Neuron (in vitro differentiated cells): ENCODE results near the gene SLC25A26.

Source experiments
- H2AFZ ChIP-seq: one replicate; pipeline ENCODE4 v1.6.1; 2013; ENCODE audit warnings: low read depth, mild to moderate bottlenecking, inconsistent platforms, low read length, moderate library complexity
- H3K27me3 ChIP-seq: one replicate; pipeline ENCODE4 v1.6.1; 2013; ENCODE audit warnings: low read length; ENCODE audit not compliant: insufficient read depth
- H3K36me3 ChIP-seq: one replicate; pipeline ENCODE4 v1.6.1; 2013; ENCODE audit warnings: low read length; ENCODE audit not compliant: insufficient read depth
- H3K4me1 ChIP-seq: one replicate; pipeline ENCODE4 v1.6.1; 2013; ENCODE audit warnings: low read length; ENCODE audit not compliant: insufficient read depth
- H3K4me3 ChIP-seq: 2 replicates; pipeline ENCODE4 v1.5.1; 2013; ENCODE audit warnings: mild to moderate bottlenecking, low read length, moderate library complexity
- H3K9me3 ChIP-seq: one replicate; pipeline ENCODE4 v1.6.1; 2013; ENCODE audit warnings: low read length

The SLC25A26 gene

GRCh38 chr3:66401675-66402491 lies 181.1 kb downstream of the SLC25A26 start:
- Histone ChIP-seq H3K9me3 (no peaks in the 10 kb centered on the region), H3K4me3 (no peak overlapping the region), H2AFZ (no peak overlapping the region), H3K4me1 (peaks cover 34% of the 10 kb centered on the region), H3K36me3 (peaks cover 59% of the 10 kb centered on the region), H3K27me3 (no peaks in the 10 kb centered on the region)

- H2AFZ ChIP-seq: no peak overlapping the region
- H3K27me3 ChIP-seq: no peaks in the 10 kb centered on the region
- H3K4me1 ChIP-seq: peaks cover 34% of the 10 kb centered on the region
- peaks cover 59% of the 10 kb centered on the region for H3K36me3 ChIP-seq
- no peak overlapping the region for H3K4me3 ChIP-seq
- H3K9me3 ChIP-seq: no peaks in the 10 kb centered on the region
Observed at GRCh38 chr3:66402596-66403290, 181.9 kb downstream of the SLC25A26 start.

- no peak overlapping the region for H3K4me3 ChIP-seq
- peaks cover 34% of the 10 kb centered on the region for H3K4me1 ChIP-seq
- no peak overlapping the region for H2AFZ ChIP-seq
- no peaks in the 10 kb centered on the region for H3K27me3 ChIP-seq
- peaks cover 60% of the 10 kb centered on the region for H3K36me3 ChIP-seq
- no peaks in the 10 kb centered on the region for H3K9me3 ChIP-seq
Observed at GRCh38 chr3:66403323-66403990, 182.7 kb downstream of the SLC25A26 start.

GRCh38 chr3:66404197-66404596 lies 183.4 kb downstream of the SLC25A26 start:
- Histone ChIP-seq H3K36me3 (peaks cover 62% of the 10 kb centered on the region), H3K4me1 (peaks cover 34% of the 10 kb centered on the region), H2AFZ (no peak overlapping the region), H3K27me3 (no peaks in the 10 kb centered on the region), H3K9me3 (no peaks in the 10 kb centered on the region), H3K4me3 (no peak overlapping the region)

GRCh38 chr3:66404903-66405700 lies 184.3 kb downstream of the SLC25A26 start:
- H2AFZ ChIP-seq: no peak overlapping the region
- H3K27me3 ChIP-seq: no peaks in the 10 kb centered on the region
- peaks cover 31% of the 10 kb centered on the region for H3K4me1 ChIP-seq
- H3K4me3 ChIP-seq: no peak overlapping the region
- peaks cover 71% of the 10 kb centered on the region for H3K36me3 ChIP-seq
- no peaks in the 10 kb centered on the region for H3K9me3 ChIP-seq

- no peaks in the 10 kb centered on the region for H3K9me3 ChIP-seq
- H3K4me1 ChIP-seq: peaks cover 25% of the 10 kb centered on the region
- no peak overlapping the region for H3K4me3 ChIP-seq
- H3K36me3 ChIP-seq: peaks cover 77% of the 10 kb centered on the region
- H3K27me3 ChIP-seq: no peaks in the 10 kb centered on the region
- no peak overlapping the region for H2AFZ ChIP-seq
Observed at GRCh38 chr3:66405701-66406091, 184.9 kb downstream of the SLC25A26 start.

GRCh38 chr3:66406163-66406562 lies 185.4 kb downstream of the SLC25A26 start:
- Histone ChIP-seq H3K27me3 (no peaks in the 10 kb centered on the region), H2AFZ (no peak overlapping the region), H3K36me3 (peaks cover 82% of the 10 kb centered on the region), H3K9me3 (no peaks in the 10 kb centered on the region), H3K4me1 (peaks cover 21% of the 10 kb centered on the region), H3K4me3 (no peak overlapping the region)

GRCh38 chr3:66406831-66407610 lies 186.2 kb downstream of the SLC25A26 start:
- H3K27me3 ChIP-seq: no peaks in the 10 kb centered on the region
- H3K4me3 ChIP-seq: no peak overlapping the region
- no peaks in the 10 kb centered on the region for H3K9me3 ChIP-seq
- peaks cover 88% of the 10 kb centered on the region for H3K36me3 ChIP-seq
- H3K4me1 ChIP-seq: peaks cover 13% of the 10 kb centered on the region
- H2AFZ ChIP-seq: no peak overlapping the region

- peaks cover 6% of the 10 kb centered on the region for H3K4me1 ChIP-seq
- H2AFZ ChIP-seq: no peak overlapping the region
- H3K36me3 ChIP-seq: peaks cover 92% of the 10 kb centered on the region
- no peak overlapping the region for H3K4me3 ChIP-seq
- no peaks in the 10 kb centered on the region for H3K9me3 ChIP-seq
- H3K27me3 ChIP-seq: no peaks in the 10 kb centered on the region
Observed at GRCh38 chr3:66407611-66408218, 186.9 kb downstream of the SLC25A26 start.

- H2AFZ ChIP-seq: no peak overlapping the region
- no peaks in the 10 kb centered on the region for H3K27me3 ChIP-seq
- peaks cover 92% of the 10 kb centered on the region for H3K36me3 ChIP-seq
- H3K4me1 ChIP-seq: peaks cover 2% of the 10 kb centered on the region
- H3K9me3 ChIP-seq: no peaks in the 10 kb centered on the region
- H3K4me3 ChIP-seq: no peak overlapping the region
Observed at GRCh38 chr3:66409771-66410754, 189.3 kb downstream of the SLC25A26 start.

GRCh38 chr3:66410976-66411375 lies 190.2 kb downstream of the SLC25A26 start:
- peaks cover 92% of the 10 kb centered on the region for H3K36me3 ChIP-seq
- H3K4me3 ChIP-seq: no peak overlapping the region
- H2AFZ ChIP-seq: no peak overlapping the region
- no peaks in the 10 kb centered on the region for H3K9me3 ChIP-seq
- no peaks in the 10 kb centered on the region for H3K27me3 ChIP-seq
- no peaks in the 10 kb centered on the region for H3K4me1 ChIP-seq
